Astrocyte (in vitro differentiated cells and primary cell): ENCODE measurements around the gene IFT74. TPM values are rescaled to one million over a fixed set of nuclear protein-coding genes. Genes with fewer than 3 reads are reported as not detected.

Experiments used
- DNase-seq: peaks from one replicate; pipeline ENCODE4 v3.0.0-alpha.2; 2010; ENCODE audit warnings: low read depth
- FAIRE-seq: peaks from 2 replicates; lab custom pipeline; 2011; peaks lifted over from hg19 to GRCh38; lab: Jason Lieb, UNC
- H2AFZ ChIP-seq: 2 replicates; pipeline ENCODE4 v1.6.0; 2012; ENCODE audit warnings: low read depth, low read length, inconsistent platforms
- H3K27ac ChIP-seq: 2 replicates; pipeline ENCODE4 v1.5.1; 2011; ENCODE audit warnings: low read depth, low read length, inconsistent platforms
- H3K27me3 ChIP-seq: 2 replicates; pipeline ENCODE4 v1.6.0; 2011; ENCODE audit warnings: low read length, inconsistent platforms; ENCODE audit not compliant: insufficient read depth
- H3K36me3 ChIP-seq: 2 replicates; pipeline ENCODE4 v1.5.1; 2011; ENCODE audit warnings: low read length, inconsistent platforms; ENCODE audit not compliant: insufficient read depth
- H3K4me1 ChIP-seq: 2 replicates; pipeline ENCODE4 v1.5.1; 2011; ENCODE audit warnings: low read length, inconsistent platforms; ENCODE audit not compliant: insufficient read depth
- H3K4me2 ChIP-seq: 2 replicates; pipeline ENCODE4 v1.6.0; 2012; ENCODE audit warnings: low read length, inconsistent platforms
- H3K4me3 ChIP-seq: 2 replicates; pipeline ENCODE4 v1.5.1; 2011; ENCODE audit warnings: low read depth, mild to moderate bottlenecking, low read length, inconsistent platforms; ENCODE audit not compliant: insufficient read depth
- H3K79me2 ChIP-seq: 2 replicates; pipeline ENCODE4 v1.6.0; 2012; ENCODE audit warnings: mild to moderate bottlenecking, low read length, inconsistent platforms; ENCODE audit not compliant: insufficient read depth
- H3K9ac ChIP-seq: 2 replicates; pipeline ENCODE4 v1.6.0; 2012; ENCODE audit warnings: mild to moderate bottlenecking, low read length, inconsistent platforms
- H3K9me3 ChIP-seq: 2 replicates; pipeline ENCODE4 v1.5.1; 2012; ENCODE audit warnings: low read depth, mild to moderate bottlenecking, low read length, inconsistent platforms; ENCODE audit not compliant: insufficient read depth
- H4K20me1 ChIP-seq: 2 replicates; pipeline ENCODE4 v1.6.0; 2012; ENCODE audit warnings: low read length, inconsistent platforms; ENCODE audit not compliant: insufficient read depth
- H3K27ac Mint-ChIP-seq: one replicate; pipeline ENCODE4 v1.8.0; 2021; ENCODE audit warnings: mild to moderate bottlenecking, mixed read lengths; ENCODE audit not compliant: unreplicated experiment
- H3K27me3 Mint-ChIP-seq: one replicate; pipeline ENCODE4 v1.8.0; 2021; ENCODE audit warnings: low read depth, mixed read lengths; ENCODE audit not compliant: unreplicated experiment
- H3K36me3 Mint-ChIP-seq: one replicate; pipeline ENCODE4 v1.8.0; 2021; ENCODE audit warnings: low read depth, mixed read lengths; ENCODE audit not compliant: unreplicated experiment
- H3K4me1 Mint-ChIP-seq: one replicate; pipeline ENCODE4 v1.8.0; 2021; ENCODE audit warnings: low read depth, mixed read lengths; ENCODE audit not compliant: unreplicated experiment
- H3K4me3 Mint-ChIP-seq: one replicate; pipeline ENCODE4 v1.8.0; 2021; ENCODE audit warnings: mild to moderate bottlenecking, moderate library complexity, mixed read lengths; ENCODE audit not compliant: unreplicated experiment
- H3K9me3 Mint-ChIP-seq: one replicate; pipeline ENCODE4 v1.8.0; 2021; ENCODE audit warnings: mild to moderate bottlenecking, mixed read lengths; ENCODE audit not compliant: unreplicated experiment
- CTCF ChIP-seq: IDR thresholded peaks from 2 replicates; pipeline ENCODE4 v1.5.1; 2011; ENCODE audit warnings: low read depth, mild to moderate bottlenecking, inconsistent platforms, low read length, moderate library complexity; ENCODE audit not compliant: insufficient read depth
- EZH2 ChIP-seq: IDR thresholded peaks from 2 replicates; pipeline ENCODE4 v1.6.1; 2012; ENCODE audit warnings: mild to moderate bottlenecking, low read length, inconsistent platforms; ENCODE audit not compliant: insufficient read depth
- total RNA-seq: library from RNA; stranded (reverse); gene quantifications from 2 replicates; pipeline ENCODE4 v1.2.1, GENCODE V29; 2021

IFT74 gene
- total RNA-seq, 1 donor from 2014 or later: 10.9 TPM

GRCh38 chr9:27109621-27110020 lies 153.4 kb downstream of the IFT74 start:
- FAIRE-seq (no peak), DNase-seq (no peak)
- H3K4me1 Mint-ChIP-seq: peaks cover 12% of the 10 kb centered on the region
- H3K27ac ChIP-seq: peak overlapping the region; percentile 64
- TF ChIP-seq EZH2 (no peak), CTCF (no peak)
- H3K36me3 Mint-ChIP-seq: no peaks in the 10 kb centered on the region
- H3K9me3 Mint-ChIP-seq: no peaks in the 10 kb centered on the region
- H3K4me1 ChIP-seq: peaks cover 9% of the 10 kb centered on the region
- H3K27ac Mint-ChIP-seq: no peak overlapping the region
- H3K9ac ChIP-seq: peak overlapping the region; percentile 77
- no peaks in the 10 kb centered on the region for H3K36me3 ChIP-seq
- H3K4me2 ChIP-seq: peak overlapping the region; percentile 84
- H4K20me1 ChIP-seq: no peaks in the 10 kb centered on the region
- H3K4me3 Mint-ChIP-seq: no peak overlapping the region
- peak overlapping the region; percentile 66 for H3K4me3 ChIP-seq
- peaks cover 13% of the 10 kb centered on the region for H3K79me2 ChIP-seq
- no peaks in the 10 kb centered on the region for H3K27me3 ChIP-seq
- H2AFZ ChIP-seq: peak overlapping the region; percentile 76
- no peaks in the 10 kb centered on the region for H3K9me3 ChIP-seq
- H3K27me3 Mint-ChIP-seq: no peaks in the 10 kb centered on the region

GRCh38 chr9:27110181-27110580 lies 154.0 kb downstream of the IFT74 start:
- H2AFZ ChIP-seq: no peak overlapping the region
- Mint-ChIP-seq H3K27ac (no peak overlapping the region), H3K27me3 (no peaks in the 10 kb centered on the region), H3K4me3 (no peak overlapping the region), H3K9me3 (no peaks in the 10 kb centered on the region), H3K4me1 (peaks cover 12% of the 10 kb centered on the region), H3K36me3 (no peaks in the 10 kb centered on the region)
- DNase-seq: no peak
- H3K9ac ChIP-seq: peak overlapping the region; percentile 77
- H3K9me3 ChIP-seq: no peaks in the 10 kb centered on the region
- FAIRE-seq: no peak
- H3K79me2 ChIP-seq: peaks cover 13% of the 10 kb centered on the region
- peaks cover 9% of the 10 kb centered on the region for H3K4me1 ChIP-seq
- no peaks in the 10 kb centered on the region for H3K27me3 ChIP-seq
- no peaks in the 10 kb centered on the region for H4K20me1 ChIP-seq
- peak overlapping the region; percentile 66 for H3K4me3 ChIP-seq
- peak overlapping the region; percentile 84 for H3K4me2 ChIP-seq
- H3K36me3 ChIP-seq: no peaks in the 10 kb centered on the region
- TF ChIP-seq EZH2 (no peak), CTCF (no peak)
- no peak overlapping the region for H3K27ac ChIP-seq

- H3K79me2 ChIP-seq: peaks cover 13% of the 10 kb centered on the region
- no peak overlapping the region for H3K4me3 Mint-ChIP-seq
These were observed 156.0 kb downstream of the IFT74 start for GRCh38 chr9:27112235-27112634.

More at GRCh38 chr9:27112235-27112634, 156.0 kb downstream of the IFT74 start:
- H3K9me3 Mint-ChIP-seq: no peaks in the 10 kb centered on the region
- H3K36me3 Mint-ChIP-seq: no peaks in the 10 kb centered on the region
- no peak overlapping the region for H3K4me3 ChIP-seq
- H3K36me3 ChIP-seq: no peaks in the 10 kb centered on the region
- H3K4me1 Mint-ChIP-seq: peaks cover 12% of the 10 kb centered on the region
- H3K4me1 ChIP-seq: peaks cover 9% of the 10 kb centered on the region
- no peak overlapping the region for H2AFZ ChIP-seq
- no peak overlapping the region for H3K27ac ChIP-seq
- no peak for FAIRE-seq
- no peak overlapping the region for H3K9ac ChIP-seq
- no peaks in the 10 kb centered on the region for H3K27me3 ChIP-seq
- H3K27me3 Mint-ChIP-seq: no peaks in the 10 kb centered on the region
- no peak overlapping the region for H3K27ac Mint-ChIP-seq
- no peak overlapping the region for H3K4me2 ChIP-seq
- H3K9me3 ChIP-seq: no peaks in the 10 kb centered on the region
- TF ChIP-seq EZH2: no peak
- TF ChIP-seq CTCF: no peak
- DNase-seq: no peak
- H4K20me1 ChIP-seq: no peaks in the 10 kb centered on the region
